ENCODE measurements around the gene NKX6-2.

DNA sequence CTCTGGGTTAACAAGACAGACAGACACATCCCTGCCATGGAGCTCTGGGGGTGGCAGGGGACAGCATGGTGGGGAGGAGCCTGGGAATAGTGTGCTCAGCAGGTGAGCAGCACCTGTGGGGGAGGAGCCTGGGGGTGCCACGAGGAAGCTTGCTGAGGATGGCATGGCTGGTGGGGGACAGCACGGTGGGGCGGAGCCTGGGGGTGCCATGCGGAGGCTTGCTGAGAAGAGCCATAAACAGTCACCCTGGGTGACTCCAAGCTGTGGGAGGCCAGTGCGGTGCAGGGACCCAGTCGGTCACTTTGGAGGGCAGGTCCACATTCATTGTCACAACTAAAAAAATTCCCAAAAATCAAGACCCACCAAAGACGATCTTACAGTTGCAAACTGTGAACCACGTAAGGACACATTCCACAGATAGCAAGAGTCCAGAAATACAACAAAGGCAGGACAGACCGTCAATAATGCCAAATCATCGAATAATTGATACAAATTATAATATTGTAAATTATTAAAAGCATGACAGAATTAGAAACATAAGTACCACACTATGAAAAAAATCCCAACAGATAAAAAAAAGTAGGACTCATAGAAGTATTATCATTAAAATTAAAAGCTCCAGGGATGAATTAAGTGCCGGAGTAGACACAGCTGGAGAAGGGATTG lies 24.4 kb downstream of the NKX6-2 start:
- TF ChIP-seq, protein P1, sequence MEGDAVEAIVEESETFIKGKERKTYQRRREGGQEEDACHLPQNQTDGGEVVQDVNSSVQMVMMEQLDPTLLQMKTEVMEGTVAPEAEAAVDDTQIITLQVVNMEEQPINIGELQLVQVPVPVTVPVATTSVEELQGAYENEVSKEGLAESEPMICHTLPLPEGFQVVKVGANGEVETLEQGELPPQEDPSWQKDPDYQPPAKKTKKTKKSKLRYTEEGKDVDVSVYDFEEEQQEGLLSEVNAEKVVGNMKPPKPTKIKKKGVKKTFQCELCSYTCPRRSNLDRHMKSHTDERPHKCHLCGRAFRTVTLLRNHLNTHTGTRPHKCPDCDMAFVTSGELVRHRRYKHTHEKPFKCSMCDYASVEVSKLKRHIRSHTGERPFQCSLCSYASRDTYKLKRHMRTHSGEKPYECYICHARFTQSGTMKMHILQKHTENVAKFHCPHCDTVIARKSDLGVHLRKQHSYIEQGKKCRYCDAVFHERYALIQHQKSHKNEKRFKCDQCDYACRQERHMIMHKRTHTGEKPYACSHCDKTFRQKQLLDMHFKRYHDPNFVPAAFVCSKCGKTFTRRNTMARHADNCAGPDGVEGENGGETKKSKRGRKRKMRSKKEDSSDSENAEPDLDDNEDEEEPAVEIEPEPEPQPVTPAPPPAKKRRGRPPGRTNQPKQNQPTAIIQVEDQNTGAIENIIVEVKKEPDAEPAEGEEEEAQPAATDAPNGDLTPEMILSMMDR (IDR thresholded peaks at IDR 0.05), result no peak
- TF ChIP-seq POLR2A (IDR thresholded peaks at IDR 0.05; ENCODE audit: low read depth) (no peak), EP300 (IDR thresholded peaks at IDR 0.05) (no peak), POLR2AphosphoS5 (IDR thresholded peaks at IDR 0.05) (no peak)
